GM21529 (cell line): ENCODE measurements around the gene KDSR.

Experiments used
- ATAC-seq: cut with Tn5 transposase; IDR thresholded peaks from one replicate; pipeline ENCODE4 v1.9.1; 2021; ENCODE audit not compliant: unreplicated experiment

Gene KDSR

GRCh38 chr18:63367053-63367953 is at the start of gene KDSR:
TSS of gene KDSR (minus strand) at chr18:63367206. CDS start at chr18:63367118, 88 bp downstream.
- ATAC-seq, result peak; percentile 88

- no peak for ATAC-seq
Observed at GRCh38 chr18:63412953-63413352, 45.9 kb upstream of the KDSR start.

GRCh38 chr18:63410792-63411191 is 43.8 kb upstream of the KDSR start:
- no peak for ATAC-seq

- ATAC-seq, result no peak
Observed at GRCh38 chr18:63409301-63409700, 42.3 kb upstream of the KDSR start.

- no peak for ATAC-seq
Observed at GRCh38 chr18:63407734-63408133, 40.7 kb upstream of the KDSR start.

GRCh38 chr18:63405986-63406385 is 39.0 kb upstream of the KDSR start:
- no peak for ATAC-seq

GRCh38 chr18:63402246-63403162 is 35.5 kb upstream of the KDSR start:
- no peak for ATAC-seq

GRCh38 chr18:63399300-63399699 is 32.3 kb upstream of the KDSR start:
- ATAC-seq, result no peak

- no peak for ATAC-seq
Observed at GRCh38 chr18:63397349-63397748, 30.3 kb upstream of the KDSR start.

GRCh38 chr18:63395503-63395902 is 28.5 kb upstream of the KDSR start:
- no peak for ATAC-seq

GRCh38 chr18:63394954-63395353 is 27.9 kb upstream of the KDSR start:
- ATAC-seq, result no peak

- ATAC-seq, result no peak
Observed at GRCh38 chr18:63387861-63388260, 20.9 kb upstream of the KDSR start.

- ATAC-seq, result no peak
Observed at GRCh38 chr18:63382843-63383242, 15.8 kb upstream of the KDSR start.

- ATAC-seq, result no peak
Observed at GRCh38 chr18:63379639-63379962, 12.6 kb upstream of the KDSR start.

- no peak for ATAC-seq
Observed at GRCh38 chr18:63378919-63379638, 12.1 kb upstream of the KDSR start.

GRCh38 chr18:63377275-63377980 is 10.4 kb upstream of the KDSR start:
- ATAC-seq, result no peak

- no peak for ATAC-seq
Observed at GRCh38 chr18:63376538-63376937, 9.5 kb upstream of the KDSR start.

- no peak for ATAC-seq
Observed at GRCh38 chr18:63374540-63374939, 7.5 kb upstream of the KDSR start.

GRCh38 chr18:63373161-63373560 is 6.2 kb upstream of the KDSR start:
- no peak for ATAC-seq

GRCh38 chr18:63368611-63369010 is 1.6 kb upstream of the KDSR start:
- no peak for ATAC-seq
